K562 (cell line): Measurements from ENCODE around the gene RASD2. TPM values are rescaled to one million over a fixed set of nuclear protein-coding genes. Genes with fewer than 3 reads are reported as not detected.
A peak's percentile ranks its signal among the peaks of the same experiment; 100 is the strongest.

Experiments used
- CXXC5 ChIP-seq: fragments of 250-450 bp; sonication (Bioruptor Pico); IDR thresholded peaks from 2 replicates; pipeline ENCODE4 v1.8.0; 2022; ENCODE audit warnings: inconsistent platforms, mild to moderate bottlenecking, moderate library complexity
- GABPB2 ChIP-seq: fragments of 250-450 bp; sonication (Bioruptor Pico); conservative IDR thresholded peaks from 2 replicates; pipeline ENCODE4 v1.5.1; 2021; ENCODE audit warnings: mild to moderate bottlenecking
- NCOR1 ChIP-seq: fragments of 450-650 bp; IDR thresholded peaks from 2 replicates; pipeline ENCODE4 v1.6.1; 2016; ENCODE audit warnings: mild to moderate bottlenecking, moderate library complexity
- SMARCA4 ChIP-seq: fragments of 450-650 bp; IDR thresholded peaks from 2 replicates; pipeline ENCODE4 v1.6.1; 2016
- TAF9B ChIP-seq: fragments of 450-650 bp; IDR thresholded peaks from 2 replicates; pipeline ENCODE4 v1.6.1; 2018; ENCODE audit warnings: mild to moderate bottlenecking; ENCODE audit not compliant: partially characterized antibody
- TBL1XR1 ChIP-seq, 2 experiments: IDR thresholded peaks; 2 replicates each; pipeline ENCODE4 v1.6.1; 2012; ENCODE audit warnings: improper control_type of control experiment in 2 of 2, low read length in 2 of 2, mild to moderate bottlenecking in 1 of 2
- YBX1 ChIP-seq: fragments of 450-650 bp; IDR thresholded peaks from 2 replicates; pipeline ENCODE4 v1.7.1; 2016; ENCODE audit warnings: mild to moderate bottlenecking
- ZBTB17 ChIP-seq: fragments of 450-650 bp; formaldehyde crosslinking; IDR thresholded peaks from 2 replicates; pipeline ENCODE4 v1.4.0; 2020; ENCODE audit warnings: mild to moderate bottlenecking
- ZSCAN32 ChIP-seq: fragments of 450-650 bp; formaldehyde crosslinking; IDR thresholded peaks from 2 replicates; pipeline ENCODE4 v1.4.0; 2020; ENCODE audit warnings: mild to moderate bottlenecking, moderate library complexity
- polyA plus RNA-seq, 8 experiments: library from polyadenylated mRNA; depleted of rRNA in 4 of 8; stranded (reverse) in 5 of 8; unstranded in 3 of 8; fragments of >200 nt; fragmentation: Nextera tagmentation in 2 of 8; fragmentation: Illumina TruSeq in 1 of 8; extraction: Ambion mirVana in 2 of 8; extraction: Trizol in 1 of 8; gene quantifications; 2 replicates each; pipeline versions ENCODE4 v1.2.1 to v1.2.3, GENCODE V29; 2011 to 2014; ENCODE audit warnings: inconsistent platforms in 1 of 8, missing spikeins in 1 of 8
- total RNA-seq, 7 experiments: library from RNA; depleted of rRNA in 6 of 7; stranded (reverse); fragments of >200 nt in 6 of 7; fragmentation: Illumina TruSeq in 2 of 7; extraction: Trizol in 2 of 7; gene quantifications; 2 replicates each; pipeline versions ENCODE4 v1.2.1 to v1.2.3, GENCODE V29; 2011 to 2021; ENCODE audit warnings: low replicate concordance in 1 of 7
- TF ChIP-seq, protein P1 (sequence below): fragments of 250-450 bp; sonication (Bioruptor Pico); IDR thresholded peaks from 2 replicates; pipeline ENCODE4 v1.4.0; 2020
- TF ChIP-seq, protein P2 (sequence below): fragments of 200-600 bp; sonication (generic); IDR thresholded peaks from one replicate; pipeline ENCODE4 v1.6.1; 2012; ENCODE audit warnings: mild to moderate bottlenecking, low read depth, low read length, inconsistent platforms

RASD2 gene
- total and polyA plus RNA-seq, 9 of the 15 experiments (the other 6 are each of a cell fraction or from before 2014, with no cell fraction given), result 0.05 TPM; not detected in 8

DNA sequence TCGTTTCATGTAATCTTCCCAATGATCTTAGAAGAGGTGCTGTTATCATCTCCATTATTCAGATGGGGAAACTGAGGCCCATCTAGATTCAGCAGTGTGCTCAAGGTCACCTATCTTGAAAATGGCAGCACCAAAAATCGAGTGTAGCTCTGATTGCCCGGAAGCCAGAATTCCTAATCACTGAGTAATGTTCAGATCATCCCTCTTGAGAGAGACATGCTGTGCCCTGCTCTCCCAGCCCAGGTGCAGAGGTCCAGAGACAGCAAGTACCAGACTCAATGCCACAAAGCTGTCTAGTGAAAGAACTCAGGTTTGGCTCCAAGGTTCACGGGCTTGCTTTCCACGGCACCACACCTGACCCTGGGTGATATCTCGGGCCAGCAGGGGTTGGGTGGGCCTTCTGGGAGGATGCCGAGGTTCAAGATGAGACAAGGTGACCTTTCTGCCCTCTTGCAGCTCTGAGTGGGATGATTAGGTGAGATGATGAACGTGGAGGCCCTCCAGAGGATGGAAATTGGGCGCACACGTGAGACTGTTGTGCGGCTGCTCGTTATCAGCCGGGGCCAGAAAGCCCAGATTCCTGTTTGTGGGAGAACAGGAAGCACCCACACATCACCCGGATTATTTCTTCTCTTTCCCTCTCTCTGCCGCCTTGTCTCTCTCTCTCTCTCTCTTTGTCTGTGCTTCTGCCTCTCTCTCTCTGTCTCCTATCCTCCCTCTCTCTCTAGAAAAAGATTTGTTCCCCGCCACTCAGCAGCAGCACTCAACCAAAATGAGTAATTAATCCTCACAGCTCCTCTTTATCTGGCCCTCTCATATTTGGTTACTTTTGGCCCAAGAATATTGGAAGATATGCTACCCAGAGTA lies 19.0 kb upstream of the RASD2 start (continued):
- TF ChIP-seq, protein P1, sequence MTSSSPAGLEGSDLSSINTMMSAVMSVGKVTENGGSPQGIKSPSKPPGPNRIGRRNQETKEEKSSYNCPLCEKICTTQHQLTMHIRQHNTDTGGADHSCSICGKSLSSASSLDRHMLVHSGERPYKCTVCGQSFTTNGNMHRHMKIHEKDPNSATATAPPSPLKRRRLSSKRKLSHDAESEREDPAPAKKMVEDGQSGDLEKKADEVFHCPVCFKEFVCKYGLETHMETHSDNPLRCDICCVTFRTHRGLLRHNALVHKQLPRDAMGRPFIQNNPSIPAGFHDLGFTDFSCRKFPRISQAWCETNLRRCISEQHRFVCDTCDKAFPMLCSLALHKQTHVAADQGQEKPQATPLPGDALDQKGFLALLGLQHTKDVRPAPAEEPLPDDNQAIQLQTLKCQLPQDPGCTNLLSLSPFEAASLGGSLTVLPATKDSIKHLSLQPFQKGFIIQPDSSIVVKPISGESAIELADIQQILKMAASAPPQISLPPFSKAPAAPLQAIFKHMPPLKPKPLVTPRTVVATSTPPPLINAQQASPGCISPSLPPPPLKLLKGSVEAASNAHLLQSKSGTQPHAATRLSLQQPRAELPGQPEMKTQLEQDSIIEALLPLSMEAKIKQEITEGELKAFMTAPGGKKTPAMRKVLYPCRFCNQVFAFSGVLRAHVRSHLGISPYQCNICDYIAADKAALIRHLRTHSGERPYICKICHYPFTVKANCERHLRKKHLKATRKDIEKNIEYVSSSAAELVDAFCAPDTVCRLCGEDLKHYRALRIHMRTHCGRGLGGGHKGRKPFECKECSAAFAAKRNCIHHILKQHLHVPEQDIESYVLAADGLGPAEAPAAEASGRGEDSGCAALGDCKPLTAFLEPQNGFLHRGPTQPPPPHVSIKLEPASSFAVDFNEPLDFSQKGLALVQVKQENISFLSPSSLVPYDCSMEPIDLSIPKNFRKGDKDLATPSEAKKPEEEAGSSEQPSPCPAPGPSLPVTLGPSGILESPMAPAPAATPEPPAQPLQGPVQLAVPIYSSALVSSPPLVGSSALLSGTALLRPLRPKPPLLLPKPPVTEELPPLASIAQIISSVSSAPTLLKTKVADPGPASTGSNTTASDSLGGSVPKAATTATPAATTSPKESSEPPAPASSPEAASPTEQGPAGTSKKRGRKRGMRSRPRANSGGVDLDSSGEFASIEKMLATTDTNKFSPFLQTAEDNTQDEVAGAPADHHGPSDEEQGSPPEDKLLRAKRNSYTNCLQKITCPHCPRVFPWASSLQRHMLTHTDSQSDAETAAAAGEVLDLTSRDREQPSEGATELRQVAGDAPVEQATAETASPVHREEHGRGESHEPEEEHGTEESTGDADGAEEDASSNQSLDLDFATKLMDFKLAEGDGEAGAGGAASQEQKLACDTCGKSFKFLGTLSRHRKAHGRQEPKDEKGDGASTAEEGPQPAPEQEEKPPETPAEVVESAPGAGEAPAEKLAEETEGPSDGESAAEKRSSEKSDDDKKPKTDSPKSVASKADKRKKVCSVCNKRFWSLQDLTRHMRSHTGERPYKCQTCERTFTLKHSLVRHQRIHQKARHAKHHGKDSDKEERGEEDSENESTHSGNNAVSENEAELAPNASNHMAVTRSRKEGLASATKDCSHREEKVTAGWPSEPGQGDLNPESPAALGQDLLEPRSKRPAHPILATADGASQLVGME, result no peak
- TF ChIP-seq SMARCA4, result peak; percentile 58; the same call in 1 of the 2 replicates
- TF ChIP-seq, protein P2, sequence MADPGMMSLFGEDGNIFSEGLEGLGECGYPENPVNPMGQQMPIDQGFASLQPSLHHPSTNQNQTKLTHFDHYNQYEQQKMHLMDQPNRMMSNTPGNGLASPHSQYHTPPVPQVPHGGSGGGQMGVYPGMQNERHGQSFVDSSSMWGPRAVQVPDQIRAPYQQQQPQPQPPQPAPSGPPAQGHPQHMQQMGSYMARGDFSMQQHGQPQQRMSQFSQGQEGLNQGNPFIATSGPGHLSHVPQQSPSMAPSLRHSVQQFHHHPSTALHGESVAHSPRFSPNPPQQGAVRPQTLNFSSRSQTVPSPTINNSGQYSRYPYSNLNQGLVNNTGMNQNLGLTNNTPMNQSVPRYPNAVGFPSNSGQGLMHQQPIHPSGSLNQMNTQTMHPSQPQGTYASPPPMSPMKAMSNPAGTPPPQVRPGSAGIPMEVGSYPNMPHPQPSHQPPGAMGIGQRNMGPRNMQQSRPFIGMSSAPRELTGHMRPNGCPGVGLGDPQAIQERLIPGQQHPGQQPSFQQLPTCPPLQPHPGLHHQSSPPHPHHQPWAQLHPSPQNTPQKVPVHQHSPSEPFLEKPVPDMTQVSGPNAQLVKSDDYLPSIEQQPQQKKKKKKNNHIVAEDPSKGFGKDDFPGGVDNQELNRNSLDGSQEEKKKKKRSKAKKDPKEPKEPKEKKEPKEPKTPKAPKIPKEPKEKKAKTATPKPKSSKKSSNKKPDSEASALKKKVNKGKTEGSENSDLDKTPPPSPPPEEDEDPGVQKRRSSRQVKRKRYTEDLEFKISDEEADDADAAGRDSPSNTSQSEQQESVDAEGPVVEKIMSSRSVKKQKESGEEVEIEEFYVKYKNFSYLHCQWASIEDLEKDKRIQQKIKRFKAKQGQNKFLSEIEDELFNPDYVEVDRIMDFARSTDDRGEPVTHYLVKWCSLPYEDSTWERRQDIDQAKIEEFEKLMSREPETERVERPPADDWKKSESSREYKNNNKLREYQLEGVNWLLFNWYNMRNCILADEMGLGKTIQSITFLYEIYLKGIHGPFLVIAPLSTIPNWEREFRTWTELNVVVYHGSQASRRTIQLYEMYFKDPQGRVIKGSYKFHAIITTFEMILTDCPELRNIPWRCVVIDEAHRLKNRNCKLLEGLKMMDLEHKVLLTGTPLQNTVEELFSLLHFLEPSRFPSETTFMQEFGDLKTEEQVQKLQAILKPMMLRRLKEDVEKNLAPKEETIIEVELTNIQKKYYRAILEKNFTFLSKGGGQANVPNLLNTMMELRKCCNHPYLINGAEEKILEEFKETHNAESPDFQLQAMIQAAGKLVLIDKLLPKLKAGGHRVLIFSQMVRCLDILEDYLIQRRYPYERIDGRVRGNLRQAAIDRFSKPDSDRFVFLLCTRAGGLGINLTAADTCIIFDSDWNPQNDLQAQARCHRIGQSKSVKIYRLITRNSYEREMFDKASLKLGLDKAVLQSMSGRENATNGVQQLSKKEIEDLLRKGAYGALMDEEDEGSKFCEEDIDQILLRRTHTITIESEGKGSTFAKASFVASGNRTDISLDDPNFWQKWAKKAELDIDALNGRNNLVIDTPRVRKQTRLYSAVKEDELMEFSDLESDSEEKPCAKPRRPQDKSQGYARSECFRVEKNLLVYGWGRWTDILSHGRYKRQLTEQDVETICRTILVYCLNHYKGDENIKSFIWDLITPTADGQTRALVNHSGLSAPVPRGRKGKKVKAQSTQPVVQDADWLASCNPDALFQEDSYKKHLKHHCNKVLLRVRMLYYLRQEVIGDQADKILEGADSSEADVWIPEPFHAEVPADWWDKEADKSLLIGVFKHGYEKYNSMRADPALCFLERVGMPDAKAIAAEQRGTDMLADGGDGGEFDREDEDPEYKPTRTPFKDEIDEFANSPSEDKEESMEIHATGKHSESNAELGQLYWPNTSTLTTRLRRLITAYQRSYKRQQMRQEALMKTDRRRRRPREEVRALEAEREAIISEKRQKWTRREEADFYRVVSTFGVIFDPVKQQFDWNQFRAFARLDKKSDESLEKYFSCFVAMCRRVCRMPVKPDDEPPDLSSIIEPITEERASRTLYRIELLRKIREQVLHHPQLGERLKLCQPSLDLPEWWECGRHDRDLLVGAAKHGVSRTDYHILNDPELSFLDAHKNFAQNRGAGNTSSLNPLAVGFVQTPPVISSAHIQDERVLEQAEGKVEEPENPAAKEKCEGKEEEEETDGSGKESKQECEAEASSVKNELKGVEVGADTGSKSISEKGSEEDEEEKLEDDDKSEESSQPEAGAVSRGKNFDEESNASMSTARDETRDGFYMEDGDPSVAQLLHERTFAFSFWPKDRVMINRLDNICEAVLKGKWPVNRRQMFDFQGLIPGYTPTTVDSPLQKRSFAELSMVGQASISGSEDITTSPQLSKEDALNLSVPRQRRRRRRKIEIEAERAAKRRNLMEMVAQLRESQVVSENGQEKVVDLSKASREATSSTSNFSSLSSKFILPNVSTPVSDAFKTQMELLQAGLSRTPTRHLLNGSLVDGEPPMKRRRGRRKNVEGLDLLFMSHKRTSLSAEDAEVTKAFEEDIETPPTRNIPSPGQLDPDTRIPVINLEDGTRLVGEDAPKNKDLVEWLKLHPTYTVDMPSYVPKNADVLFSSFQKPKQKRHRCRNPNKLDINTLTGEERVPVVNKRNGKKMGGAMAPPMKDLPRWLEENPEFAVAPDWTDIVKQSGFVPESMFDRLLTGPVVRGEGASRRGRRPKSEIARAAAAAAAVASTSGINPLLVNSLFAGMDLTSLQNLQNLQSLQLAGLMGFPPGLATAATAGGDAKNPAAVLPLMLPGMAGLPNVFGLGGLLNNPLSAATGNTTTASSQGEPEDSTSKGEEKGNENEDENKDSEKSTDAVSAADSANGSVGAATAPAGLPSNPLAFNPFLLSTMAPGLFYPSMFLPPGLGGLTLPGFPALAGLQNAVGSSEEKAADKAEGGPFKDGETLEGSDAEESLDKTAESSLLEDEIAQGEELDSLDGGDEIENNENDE, result no peak
- no peak for TF ChIP-seq TAF9B
- TF ChIP-seq CXXC5 (CRISPR knock-in tag), result peak; percentile 94
- no peak for TF ChIP-seq GABPB2 (CRISPR knock-in tag)
- TF ChIP-seq ZSCAN32 (CRISPR knock-in tag), result no peak
- TF ChIP-seq TBL1XR1 (IDR thresholded peaks at IDR 0.05; ENCODE audit: low read length in 2 of 2), result no peak
- TF ChIP-seq YBX1, result no peak
- peak; percentile 66 for TF ChIP-seq NCOR1
- no peak for TF ChIP-seq ZBTB17
